ENCODE data around the gene URB2.

- TF ChIP-seq YY1 (tag by site-specific recombination; IDR thresholded peaks at IDR 0.05) = no peak
- TF ChIP-seq, protein P1, sequence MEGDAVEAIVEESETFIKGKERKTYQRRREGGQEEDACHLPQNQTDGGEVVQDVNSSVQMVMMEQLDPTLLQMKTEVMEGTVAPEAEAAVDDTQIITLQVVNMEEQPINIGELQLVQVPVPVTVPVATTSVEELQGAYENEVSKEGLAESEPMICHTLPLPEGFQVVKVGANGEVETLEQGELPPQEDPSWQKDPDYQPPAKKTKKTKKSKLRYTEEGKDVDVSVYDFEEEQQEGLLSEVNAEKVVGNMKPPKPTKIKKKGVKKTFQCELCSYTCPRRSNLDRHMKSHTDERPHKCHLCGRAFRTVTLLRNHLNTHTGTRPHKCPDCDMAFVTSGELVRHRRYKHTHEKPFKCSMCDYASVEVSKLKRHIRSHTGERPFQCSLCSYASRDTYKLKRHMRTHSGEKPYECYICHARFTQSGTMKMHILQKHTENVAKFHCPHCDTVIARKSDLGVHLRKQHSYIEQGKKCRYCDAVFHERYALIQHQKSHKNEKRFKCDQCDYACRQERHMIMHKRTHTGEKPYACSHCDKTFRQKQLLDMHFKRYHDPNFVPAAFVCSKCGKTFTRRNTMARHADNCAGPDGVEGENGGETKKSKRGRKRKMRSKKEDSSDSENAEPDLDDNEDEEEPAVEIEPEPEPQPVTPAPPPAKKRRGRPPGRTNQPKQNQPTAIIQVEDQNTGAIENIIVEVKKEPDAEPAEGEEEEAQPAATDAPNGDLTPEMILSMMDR (tag by site-specific recombination; IDR thresholded peaks at IDR 0.05) = no peak
- TF ChIP-seq ZNF274 (IDR thresholded peaks at IDR 0.05; ENCODE audit: low read length) = no peak
- TF ChIP-seq ZNF274 (tag by site-specific recombination; IDR thresholded peaks at IDR 0.05; ENCODE audit: borderline replicate concordance) = no peak
- TF ChIP-seq REPIN1 (tag by site-specific recombination; IDR thresholded peaks at IDR 0.05; ENCODE audit: low read depth) = no peak
- TF ChIP-seq SP2 (tag by site-specific recombination; IDR thresholded peaks at IDR 0.05) = no peak
- no peak for TF ChIP-seq PRDM2 (tag by site-specific recombination; IDR thresholded peaks at IDR 0.05; ENCODE audit: borderline replicate concordance)
- TF ChIP-seq ZNF155 (tag by site-specific recombination; IDR thresholded peaks at IDR 0.05) = no peak
- TF ChIP-seq SCRT1 (tag by site-specific recombination; IDR thresholded peaks at IDR 0.05; ENCODE audit: borderline replicate concordance) = no peak
- TF ChIP-seq, protein P2, sequence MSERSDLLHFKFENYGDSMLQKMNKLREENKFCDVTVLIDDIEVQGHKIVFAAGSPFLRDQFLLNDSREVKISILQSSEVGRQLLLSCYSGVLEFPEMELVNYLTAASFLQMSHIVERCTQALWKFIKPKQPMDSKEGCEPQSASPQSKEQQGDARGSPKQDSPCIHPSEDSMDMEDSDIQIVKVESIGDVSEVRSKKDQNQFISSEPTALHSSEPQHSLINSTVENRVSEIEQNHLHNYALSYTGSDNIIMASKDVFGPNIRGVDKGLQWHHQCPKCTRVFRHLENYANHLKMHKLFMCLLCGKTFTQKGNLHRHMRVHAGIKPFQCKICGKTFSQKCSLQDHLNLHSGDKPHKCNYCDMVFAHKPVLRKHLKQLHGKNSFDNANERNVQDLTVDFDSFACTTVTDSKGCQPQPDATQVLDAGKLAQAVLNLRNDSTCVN (tag by site-specific recombination; optimal IDR thresholded peaks at IDR 0.05) = no peak
- TF ChIP-seq ZSCAN18 (tag by site-specific recombination; IDR thresholded peaks at IDR 0.05) = no peak
- TF ChIP-seq, protein P3, sequence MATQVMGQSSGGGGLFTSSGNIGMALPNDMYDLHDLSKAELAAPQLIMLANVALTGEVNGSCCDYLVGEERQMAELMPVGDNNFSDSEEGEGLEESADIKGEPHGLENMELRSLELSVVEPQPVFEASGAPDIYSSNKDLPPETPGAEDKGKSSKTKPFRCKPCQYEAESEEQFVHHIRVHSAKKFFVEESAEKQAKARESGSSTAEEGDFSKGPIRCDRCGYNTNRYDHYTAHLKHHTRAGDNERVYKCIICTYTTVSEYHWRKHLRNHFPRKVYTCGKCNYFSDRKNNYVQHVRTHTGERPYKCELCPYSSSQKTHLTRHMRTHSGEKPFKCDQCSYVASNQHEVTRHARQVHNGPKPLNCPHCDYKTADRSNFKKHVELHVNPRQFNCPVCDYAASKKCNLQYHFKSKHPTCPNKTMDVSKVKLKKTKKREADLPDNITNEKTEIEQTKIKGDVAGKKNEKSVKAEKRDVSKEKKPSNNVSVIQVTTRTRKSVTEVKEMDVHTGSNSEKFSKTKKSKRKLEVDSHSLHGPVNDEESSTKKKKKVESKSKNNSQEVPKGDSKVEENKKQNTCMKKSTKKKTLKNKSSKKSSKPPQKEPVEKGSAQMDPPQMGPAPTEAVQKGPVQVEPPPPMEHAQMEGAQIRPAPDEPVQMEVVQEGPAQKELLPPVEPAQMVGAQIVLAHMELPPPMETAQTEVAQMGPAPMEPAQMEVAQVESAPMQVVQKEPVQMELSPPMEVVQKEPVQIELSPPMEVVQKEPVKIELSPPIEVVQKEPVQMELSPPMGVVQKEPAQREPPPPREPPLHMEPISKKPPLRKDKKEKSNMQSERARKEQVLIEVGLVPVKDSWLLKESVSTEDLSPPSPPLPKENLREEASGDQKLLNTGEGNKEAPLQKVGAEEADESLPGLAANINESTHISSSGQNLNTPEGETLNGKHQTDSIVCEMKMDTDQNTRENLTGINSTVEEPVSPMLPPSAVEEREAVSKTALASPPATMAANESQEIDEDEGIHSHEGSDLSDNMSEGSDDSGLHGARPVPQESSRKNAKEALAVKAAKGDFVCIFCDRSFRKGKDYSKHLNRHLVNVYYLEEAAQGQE (tag by site-specific recombination; IDR thresholded peaks at IDR 0.05) = no peak
- TF ChIP-seq, protein P4, sequence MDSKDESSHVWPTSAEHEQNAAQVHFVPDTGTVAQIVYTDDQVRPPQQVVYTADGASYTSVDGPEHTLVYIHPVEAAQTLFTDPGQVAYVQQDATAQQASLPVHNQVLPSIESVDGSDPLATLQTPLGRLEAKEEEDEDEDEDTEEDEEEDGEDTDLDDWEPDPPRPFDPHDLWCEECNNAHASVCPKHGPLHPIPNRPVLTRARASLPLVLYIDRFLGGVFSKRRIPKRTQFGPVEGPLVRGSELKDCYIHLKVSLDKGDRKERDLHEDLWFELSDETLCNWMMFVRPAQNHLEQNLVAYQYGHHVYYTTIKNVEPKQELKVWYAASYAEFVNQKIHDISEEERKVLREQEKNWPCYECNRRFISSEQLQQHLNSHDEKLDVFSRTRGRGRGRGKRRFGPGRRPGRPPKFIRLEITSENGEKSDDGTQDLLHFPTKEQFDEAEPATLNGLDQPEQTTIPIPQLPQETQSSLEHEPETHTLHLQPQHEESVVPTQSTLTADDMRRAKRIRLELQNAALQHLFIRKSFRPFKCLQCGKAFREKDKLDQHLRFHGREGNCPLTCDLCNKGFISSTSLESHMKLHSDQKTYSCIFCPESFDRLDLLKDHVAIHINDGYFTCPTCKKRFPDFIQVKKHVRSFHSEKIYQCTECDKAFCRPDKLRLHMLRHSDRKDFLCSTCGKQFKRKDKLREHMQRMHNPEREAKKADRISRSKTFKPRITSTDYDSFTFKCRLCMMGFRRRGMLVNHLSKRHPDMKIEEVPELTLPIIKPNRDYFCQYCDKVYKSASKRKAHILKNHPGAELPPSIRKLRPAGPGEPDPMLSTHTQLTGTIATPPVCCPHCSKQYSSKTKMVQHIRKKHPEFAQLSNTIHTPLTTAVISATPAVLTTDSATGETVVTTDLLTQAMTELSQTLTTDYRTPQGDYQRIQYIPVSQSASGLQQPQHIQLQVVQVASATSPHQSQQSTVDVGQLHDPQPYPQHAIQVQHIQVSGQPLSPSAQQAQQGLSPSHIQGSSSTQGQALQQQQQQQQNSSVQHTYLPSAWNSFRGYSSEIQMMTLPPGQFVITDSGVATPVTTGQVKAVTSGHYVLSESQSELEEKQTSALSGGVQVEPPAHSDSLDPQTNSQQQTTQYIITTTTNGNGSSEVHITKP (tag by site-specific recombination; IDR thresholded peaks at IDR 0.05) = no peak
- TF ChIP-seq, protein P5, sequence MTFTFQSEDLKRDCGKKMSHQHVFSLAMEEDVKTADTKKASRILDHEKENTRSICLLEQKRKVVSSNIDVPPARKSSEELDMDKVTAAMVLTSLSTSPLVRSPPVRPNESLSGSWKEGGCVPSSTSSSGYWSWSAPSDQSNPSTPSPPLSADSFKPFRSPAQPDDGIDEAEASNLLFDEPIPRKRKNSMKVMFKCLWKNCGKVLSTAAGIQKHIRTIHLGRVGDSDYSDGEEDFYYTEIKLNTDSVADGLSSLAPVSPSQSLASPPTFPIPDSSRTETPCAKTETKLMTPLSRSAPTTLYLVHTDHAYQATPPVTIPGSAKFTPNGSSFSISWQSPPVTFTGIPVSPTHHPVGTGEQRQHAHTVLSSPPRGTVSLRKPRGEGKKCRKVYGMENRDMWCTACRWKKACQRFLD (tag by site-specific recombination; IDR thresholded peaks at IDR 0.05) = no peak
These were observed 32.2 kb upstream of the URB2 start for GRCh38 chr1:229593800-229594199.
